HG03565 (cell line): Measurements from ENCODE around the gene MAST1.
"Not testable (repeated sequence)": the region's sequence is repeated elsewhere in the genome, so short reads cannot be mapped to it uniquely, and the experiment has no call there.

Experiments
- ATAC-seq: cut with Tn5 transposase; IDR thresholded peaks from one replicate; pipeline ENCODE4 v1.9.1; 2021; ENCODE audit warnings: mild to moderate bottlenecking, moderate library complexity; ENCODE audit not compliant: unreplicated experiment

Gene MAST1

GRCh38 chr19:12838182-12838885 lies at the start of gene MAST1:
TSS of gene MAST1 (plus strand) at chr19:12838515. CDS start at chr19:12838573, 58 bp downstream.
- ATAC-seq = no peak

- ATAC-seq = no peak
Observed at GRCh38 chr19:12788682-12789097, 49.6 kb upstream of the MAST1 start.

- peak; percentile 1 for ATAC-seq
Observed at GRCh38 chr19:12789098-12789903, 49.0 kb upstream of the MAST1 start.

GRCh38 chr19:12789904-12790619 lies 48.3 kb upstream of the MAST1 start:
- ATAC-seq = peak; percentile 32

GRCh38 chr19:12790628-12791344 lies 47.5 kb upstream of the MAST1 start:
- no peak for ATAC-seq

GRCh38 chr19:12791345-12792050 lies 46.8 kb upstream of the MAST1 start, which contains the start of gene JUNB:
TSS of gene JUNB (plus strand) at chr19:12791486. CDS start at chr19:12791772, 286 bp downstream.
- ATAC-seq = peak; percentile 25

GRCh38 chr19:12792051-12792852 lies 46.1 kb upstream of the MAST1 start:
- ATAC-seq = no peak

- no peak for ATAC-seq
Observed at GRCh38 chr19:12792853-12793289, 45.4 kb upstream of the MAST1 start.

GRCh38 chr19:12793290-12794195 lies 44.8 kb upstream of the MAST1 start:
- peak; percentile 37 for ATAC-seq

GRCh38 chr19:12794196-12794941 lies 43.9 kb upstream of the MAST1 start:
- no peak for ATAC-seq

GRCh38 chr19:12794971-12795381 lies 43.3 kb upstream of the MAST1 start:
- ATAC-seq = no peak

- no peak for ATAC-seq
Observed at GRCh38 chr19:12796146-12797071, 41.9 kb upstream of the MAST1 start.

- no peak for ATAC-seq
Observed at GRCh38 chr19:12797141-12797587, 41.2 kb upstream of the MAST1 start.

- not testable (repeated sequence) for ATAC-seq
Observed at GRCh38 chr19:12797607-12798006, 40.7 kb upstream of the MAST1 start.

GRCh38 chr19:12799742-12800465 lies 38.4 kb upstream of the MAST1 start:
- ATAC-seq = no peak

GRCh38 chr19:12800466-12800770 lies 37.9 kb upstream of the MAST1 start:
- no peak for ATAC-seq
